Left hindlimb (tissue), 1 donor: Measurements from ENCODE around the gene SSH2.

ENCODE experiments used
- DNase-seq: peaks from one replicate; pipeline ENCODE4 v3.0.0-alpha.2; 2018

Gene SSH2

GRCh38 chr17:29776026-29776425, 154.0 kb downstream of the SSH2 start:
- no peak for DNase-seq

- no peak for DNase-seq
Observed at GRCh38 chr17:29772981-29773380, 157.0 kb downstream of the SSH2 start.

GRCh38 chr17:29771546-29771945, 158.5 kb downstream of the SSH2 start:
- no peak for DNase-seq

GRCh38 chr17:29769225-29769624, 160.8 kb downstream of the SSH2 start:
- no peak for DNase-seq

- DNase-seq, result no peak
Observed at GRCh38 chr17:29766796-29767327, 163.2 kb downstream of the SSH2 start.

GRCh38 chr17:29764748-29765147, 165.3 kb downstream of the SSH2 start:
- DNase-seq, result no peak

GRCh38 chr17:29764217-29764616, 165.8 kb downstream of the SSH2 start:
- no peak for DNase-seq

- DNase-seq, result no peak
Observed at GRCh38 chr17:29763273-29763672, 166.8 kb downstream of the SSH2 start.

- DNase-seq, result peak; percentile 90
Observed at GRCh38 chr17:29761040-29761761, 168.8 kb downstream of the SSH2 start.

- DNase-seq, result no peak
Observed at GRCh38 chr17:29760279-29761039, 169.6 kb downstream of the SSH2 start.

- DNase-seq, result no peak
Observed at GRCh38 chr17:29758255-29758654, 171.8 kb downstream of the SSH2 start.

- DNase-seq, result no peak
Observed at GRCh38 chr17:29757788-29758187, 172.2 kb downstream of the SSH2 start.

GRCh38 chr17:29753845-29754439, 176.1 kb downstream of the SSH2 start:
- DNase-seq, result no peak

- DNase-seq, result no peak
Observed at GRCh38 chr17:29749045-29749825, 180.8 kb downstream of the SSH2 start.

- no peak for DNase-seq
Observed at GRCh38 chr17:29748400-29748799, 181.6 kb downstream of the SSH2 start.

GRCh38 chr17:29747660-29748059, 182.4 kb downstream of the SSH2 start:
- DNase-seq, result no peak

GRCh38 chr17:29746669-29747068, 183.4 kb downstream of the SSH2 start:
- no peak for DNase-seq

- DNase-seq, result no peak
Observed at GRCh38 chr17:29744121-29744520, 185.9 kb downstream of the SSH2 start.

GRCh38 chr17:29742210-29742513, 187.9 kb downstream of the SSH2 start:
- DNase-seq, result no peak

- no peak for DNase-seq
Observed at GRCh38 chr17:29740017-29740416, 190.0 kb downstream of the SSH2 start.

- no peak for DNase-seq
Observed at GRCh38 chr17:29734640-29735039, 195.4 kb downstream of the SSH2 start.

GRCh38 chr17:29733166-29733565, 196.9 kb downstream of the SSH2 start:
- DNase-seq, result no peak

GRCh38 chr17:29732613-29733012, 197.4 kb downstream of the SSH2 start:
- DNase-seq, result no peak
